D721Med (cell line): ENCODE data around the gene KLRC3.
"Not testable (repeated sequence)": the region's sequence is repeated elsewhere in the genome, so short reads cannot be mapped to it uniquely, and the experiment has no call there.

Experiments used
- DNase-seq: peaks from one replicate; pipeline ENCODE4 v3.0.0; 2011; ENCODE audit warnings: low spot score; ENCODE audit not compliant: insufficient read length
- FAIRE-seq: peaks from 2 replicates; lab custom pipeline; 2011; peaks lifted over from hg19 to GRCh38; lab: Jason Lieb, UNC
- TF ChIP-seq, protein P1 (sequence below): IDR thresholded peaks from 2 replicates; pipeline ENCODE4 v1.5.1; 2012; ENCODE audit warnings: mild to moderate bottlenecking, control low read depth; ENCODE audit not compliant: insufficient read depth; ENCODE audit errors: missing control alignments

Gene KLRC3

DNA sequence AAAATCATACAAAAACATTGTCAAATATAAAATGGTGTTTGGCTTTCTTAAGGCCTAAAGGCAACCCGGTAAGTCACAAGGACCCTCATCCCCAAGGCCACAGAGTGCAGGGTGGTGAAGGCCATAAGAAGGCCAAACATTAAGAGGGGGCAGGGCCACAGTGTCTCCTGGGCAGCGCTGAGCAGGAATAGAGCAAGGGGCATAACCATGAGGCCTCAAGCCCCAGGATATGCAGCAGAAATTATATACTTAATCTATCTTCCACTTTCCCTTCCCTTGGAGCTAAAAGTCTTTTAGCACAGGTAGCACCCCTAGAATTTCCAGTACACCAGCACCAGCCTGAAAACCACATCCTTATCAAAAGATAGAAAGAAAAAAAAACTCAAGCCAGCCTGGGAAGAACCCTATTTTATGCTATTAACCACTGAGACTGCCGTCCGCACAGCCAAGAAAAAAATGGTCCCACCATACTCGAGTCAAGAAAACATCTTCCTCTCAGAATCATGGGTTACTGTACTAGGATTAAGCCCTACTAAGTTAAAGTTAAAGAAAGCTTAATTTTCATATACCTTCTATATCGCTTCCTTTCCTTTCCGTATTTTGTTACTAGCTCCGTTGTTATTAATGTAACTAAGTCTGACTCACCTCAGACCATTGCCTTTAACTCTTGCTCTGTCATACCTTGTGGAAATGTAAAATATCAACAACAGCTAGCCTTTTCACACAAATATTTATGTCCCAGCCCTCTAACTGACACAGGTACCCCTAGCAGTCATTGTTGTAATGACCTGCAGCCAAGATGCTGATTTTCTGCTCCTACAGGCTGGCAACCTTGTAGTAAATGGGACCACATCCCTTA is 50.6 kb downstream of the KLRC3 start:
- FAIRE-seq, result no peak
- TF ChIP-seq, protein P1, sequence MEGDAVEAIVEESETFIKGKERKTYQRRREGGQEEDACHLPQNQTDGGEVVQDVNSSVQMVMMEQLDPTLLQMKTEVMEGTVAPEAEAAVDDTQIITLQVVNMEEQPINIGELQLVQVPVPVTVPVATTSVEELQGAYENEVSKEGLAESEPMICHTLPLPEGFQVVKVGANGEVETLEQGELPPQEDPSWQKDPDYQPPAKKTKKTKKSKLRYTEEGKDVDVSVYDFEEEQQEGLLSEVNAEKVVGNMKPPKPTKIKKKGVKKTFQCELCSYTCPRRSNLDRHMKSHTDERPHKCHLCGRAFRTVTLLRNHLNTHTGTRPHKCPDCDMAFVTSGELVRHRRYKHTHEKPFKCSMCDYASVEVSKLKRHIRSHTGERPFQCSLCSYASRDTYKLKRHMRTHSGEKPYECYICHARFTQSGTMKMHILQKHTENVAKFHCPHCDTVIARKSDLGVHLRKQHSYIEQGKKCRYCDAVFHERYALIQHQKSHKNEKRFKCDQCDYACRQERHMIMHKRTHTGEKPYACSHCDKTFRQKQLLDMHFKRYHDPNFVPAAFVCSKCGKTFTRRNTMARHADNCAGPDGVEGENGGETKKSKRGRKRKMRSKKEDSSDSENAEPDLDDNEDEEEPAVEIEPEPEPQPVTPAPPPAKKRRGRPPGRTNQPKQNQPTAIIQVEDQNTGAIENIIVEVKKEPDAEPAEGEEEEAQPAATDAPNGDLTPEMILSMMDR, result no peak

DNA sequence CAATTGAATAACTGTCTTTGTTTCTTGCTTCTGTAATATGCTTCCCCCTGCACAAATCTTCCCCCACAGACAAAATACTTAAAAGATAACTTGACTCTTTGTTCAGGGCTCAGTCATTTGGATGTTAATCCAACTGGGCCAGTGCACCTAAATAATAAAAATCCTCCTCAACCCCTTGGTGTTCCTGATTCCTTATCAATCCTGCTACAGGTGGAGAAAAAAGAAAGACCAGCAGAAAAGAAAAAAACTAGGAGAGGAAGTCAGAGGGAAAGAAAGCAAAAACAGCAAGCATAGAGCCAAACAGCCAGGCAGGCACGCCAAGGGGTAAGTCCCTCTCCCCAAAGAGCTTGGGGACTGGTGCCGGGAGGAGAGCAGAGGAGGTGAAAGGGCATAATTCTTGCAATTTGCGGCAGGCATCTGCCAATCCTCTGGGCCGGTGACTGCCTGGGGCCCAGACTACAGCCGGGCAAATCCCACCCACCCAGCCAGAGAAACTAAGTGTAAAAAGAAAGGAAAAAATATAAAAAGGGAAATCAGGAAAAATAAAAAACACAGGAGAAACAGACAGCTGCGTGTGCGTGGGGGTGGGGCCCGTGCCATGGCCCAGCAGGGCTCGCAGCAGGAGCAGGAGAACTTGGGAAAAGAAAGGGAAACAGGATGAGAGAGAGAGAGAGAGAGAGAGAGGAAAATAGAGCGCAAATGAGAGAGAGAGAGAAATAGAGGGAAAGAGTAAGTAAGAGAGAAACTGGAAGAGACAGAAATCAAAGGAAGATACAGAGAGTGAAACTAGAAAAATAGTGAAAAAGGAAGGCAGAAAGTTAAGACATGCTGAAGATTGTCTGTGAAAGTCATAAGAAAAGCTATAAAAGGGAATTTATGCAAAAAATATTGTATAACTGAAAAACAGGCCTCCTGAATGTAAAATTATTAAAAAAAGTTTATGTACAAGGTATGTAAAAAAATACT is 51.9 kb downstream of the KLRC3 start:
- no peak for FAIRE-seq
- TF ChIP-seq, protein P1, result no peak
- DNase-seq, result no peak

More for the DNA sequence above, 50.6 kb downstream of the KLRC3 start:
- no peak for DNase-seq

DNA sequence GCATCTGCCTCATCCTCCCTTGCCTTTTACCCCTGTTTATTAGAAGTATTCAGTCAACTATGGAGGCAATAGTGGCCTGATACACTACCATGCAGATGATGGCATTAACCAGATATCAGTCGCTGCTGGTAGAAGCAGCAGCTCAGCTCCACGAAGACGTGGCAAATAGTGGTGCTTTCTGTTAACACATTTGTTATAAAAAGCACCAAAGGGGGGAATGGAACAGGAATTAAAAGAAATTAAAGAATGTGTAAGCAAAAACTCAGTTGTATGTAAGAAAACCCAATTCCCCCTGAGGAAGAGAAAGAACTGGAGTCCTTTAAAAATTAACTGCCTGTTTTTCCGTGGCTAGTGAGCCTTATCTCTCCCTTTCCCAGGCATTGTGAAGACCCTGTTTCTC is 52.7 kb downstream of the KLRC3 start:
- not testable (repeated sequence) for FAIRE-seq

DNA sequence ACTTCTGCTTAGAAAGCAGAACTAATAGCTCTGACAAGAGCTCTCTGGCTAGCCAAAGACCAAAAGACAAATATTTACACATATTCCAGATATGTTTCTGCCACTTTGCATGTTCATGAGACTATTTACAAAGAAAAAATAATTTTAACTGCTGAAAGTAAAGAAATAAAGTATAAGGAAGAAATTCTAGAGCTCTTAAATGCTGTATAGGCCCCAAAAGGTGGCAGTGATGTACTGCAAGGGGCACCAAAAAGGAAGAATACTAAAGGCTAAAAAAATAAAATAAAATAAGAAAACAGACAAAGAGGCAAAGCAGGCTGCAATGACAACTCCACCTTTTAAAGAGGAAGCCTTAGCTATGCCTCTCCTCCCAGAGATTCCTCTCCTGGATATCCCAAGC is 53.5 kb downstream of the KLRC3 start:
- no peak for FAIRE-seq
- TF ChIP-seq, protein P1, result peak; percentile 15
- no peak for DNase-seq

More for the DNA sequence above, 52.7 kb downstream of the KLRC3 start:
- not testable (repeated sequence) for DNase-seq

DNA sequence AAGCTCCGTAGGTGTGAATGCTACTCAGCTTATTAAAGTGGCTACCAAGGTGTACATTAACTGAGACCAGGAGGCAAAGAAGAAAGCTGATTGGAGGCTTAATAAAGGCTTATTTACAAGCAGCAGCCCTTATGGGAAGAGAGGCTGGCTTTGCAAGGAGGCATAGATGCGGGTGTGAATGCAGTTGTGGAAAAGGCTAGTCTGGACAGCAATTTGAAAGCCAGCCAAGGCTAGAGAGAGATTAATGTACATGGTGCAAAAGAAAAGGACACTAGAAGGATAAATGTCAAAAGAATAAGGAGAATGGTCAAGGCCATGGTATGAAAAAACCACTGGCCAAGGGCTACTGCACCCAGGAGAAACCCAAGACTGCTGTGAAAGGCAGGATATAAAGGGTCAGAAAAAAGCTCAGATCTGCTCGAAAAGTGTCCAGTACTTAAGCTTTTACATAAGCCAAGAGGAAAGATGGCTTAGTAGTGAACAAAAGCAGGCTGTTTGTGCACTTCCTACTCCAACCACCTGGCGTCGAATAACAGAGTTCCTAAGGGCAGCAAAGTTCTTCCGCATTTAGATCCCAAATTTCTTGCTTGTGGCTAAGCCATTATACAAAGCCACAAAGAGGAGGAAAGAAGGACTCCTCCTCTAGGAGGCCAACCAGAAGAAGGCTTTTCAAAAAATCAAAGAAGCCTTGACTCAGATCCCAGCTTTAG is 54.5 kb downstream of the KLRC3 start:
- no peak for DNase-seq
- TF ChIP-seq, protein P1, result no peak
- FAIRE-seq, result no peak

DNA sequence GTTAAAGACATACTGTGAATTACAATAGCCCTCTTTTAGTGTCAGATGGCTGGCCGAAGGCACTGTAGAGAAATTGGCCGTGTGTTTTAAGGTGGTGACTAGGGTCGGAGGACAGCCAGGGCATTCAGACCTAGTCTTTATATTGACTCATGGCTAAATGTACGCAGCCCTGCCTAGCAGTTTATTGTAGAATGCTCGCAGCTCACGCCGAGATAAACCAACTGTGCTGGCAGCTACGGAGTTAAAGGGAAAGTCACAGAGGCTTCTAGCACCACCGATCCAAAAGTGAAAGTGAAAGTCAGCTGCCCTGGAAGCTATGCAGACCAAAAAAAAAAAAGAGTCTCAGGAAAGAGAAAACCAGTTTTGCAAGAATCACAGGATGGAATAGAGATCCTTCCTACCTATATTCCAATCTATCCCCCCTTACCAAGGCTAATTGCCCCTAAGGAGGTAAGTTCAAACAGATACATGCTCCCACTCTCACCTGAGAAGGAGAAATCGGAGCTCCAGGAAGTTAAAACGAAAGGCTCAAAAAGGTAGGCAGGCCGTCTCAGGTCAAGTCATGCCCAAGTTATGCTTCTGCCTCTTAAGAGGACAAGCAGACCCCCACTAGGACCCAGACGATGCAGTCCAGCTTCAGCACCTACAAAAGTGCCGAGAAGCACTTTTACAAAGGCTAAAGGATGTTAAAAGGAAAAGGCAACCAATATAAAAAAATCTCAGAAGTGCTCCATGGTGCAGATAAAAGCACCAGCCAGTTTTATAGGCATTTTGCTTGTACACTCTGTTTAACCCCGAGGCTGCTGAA is 55.4 kb downstream of the KLRC3 start:
- TF ChIP-seq, protein P1, result no peak
- no peak for DNase-seq
- FAIRE-seq, result no peak
